NCI-H69 (cell line): ENCODE results near the gene TBX2.

Source experiments
- DNase-seq: peaks from one replicate; lab custom pipeline; 2025; lab: John Stamatoyannopoulos, UW

The TBX2 gene

GRCh38 chr17:61387511-61388305 is 11.9 kb upstream of the TBX2 start:
- no peak for DNase-seq

GRCh38 chr17:61388561-61389356 is 10.9 kb upstream of the TBX2 start:
- peak; percentile 24 for DNase-seq

- peak; percentile 75 for DNase-seq
Measured at GRCh38 chr17:61389670-61390478, 9.8 kb upstream of the TBX2 start.

- DNase-seq, result no peak
Measured at GRCh38 chr17:61390479-61390791, 9.2 kb upstream of the TBX2 start.

GRCh38 chr17:61391595-61392291 is 7.9 kb upstream of the TBX2 start:
- no peak for DNase-seq

- DNase-seq, result no peak
Measured at GRCh38 chr17:61392679-61393078, 7.0 kb upstream of the TBX2 start.

- peak; percentile 76 for DNase-seq
Measured at GRCh38 chr17:61393550-61393903, 6.1 kb upstream of the TBX2 start.

- DNase-seq, result peak; percentile 48
Measured at GRCh38 chr17:61393904-61394629, 5.6 kb upstream of the TBX2 start.

- DNase-seq, result peak; percentile 29
Measured at GRCh38 chr17:61394630-61395408, 4.8 kb upstream of the TBX2 start.

GRCh38 chr17:61395409-61395982 is 4.1 kb upstream of the TBX2 start:
- no peak for DNase-seq

- DNase-seq, result peak; percentile 47
Measured at GRCh38 chr17:61395983-61396585, 3.6 kb upstream of the TBX2 start.

- peak; percentile 46 for DNase-seq
Measured at GRCh38 chr17:61396586-61397085, 3.0 kb upstream of the TBX2 start.

GRCh38 chr17:61397086-61397842 is 2.4 kb upstream of the TBX2 start:
- DNase-seq, result peak; percentile 77

- DNase-seq, result peak; percentile 67
Measured at GRCh38 chr17:61398721-61399130, 917 bp upstream of the TBX2 start.

- DNase-seq, result peak; percentile 75
Measured at GRCh38 chr17:61400066-61400716, 548 bp downstream of the TBX2 start.

- no peak for DNase-seq
Measured at GRCh38 chr17:61400717-61401388, 1.2 kb downstream of the TBX2 start.

- DNase-seq, result no peak
Measured at GRCh38 chr17:61401389-61402072, 1.9 kb downstream of the TBX2 start.
